Epithelial cell of esophagus (primary cell): ENCODE data around the gene CNGB1.

Experiments used
- DNase-seq: peaks from one replicate; pipeline ENCODE4 v3.0.0; 2010; ENCODE audit warnings: low read depth
- H3K4me3 ChIP-seq: 2 replicates; pipeline ENCODE4 v1.5.1; 2011; ENCODE audit warnings: mild to moderate bottlenecking, low read length, control low read depth
- TF ChIP-seq, protein P1 (sequence below): IDR thresholded peaks from 2 replicates; pipeline ENCODE4 v1.5.1; 2011; ENCODE audit warnings: low read depth, mild to moderate bottlenecking, low read length, control low read depth, inconsistent platforms; ENCODE audit not compliant: insufficient read depth; ENCODE audit errors: missing control alignments

Gene CNGB1

GRCh38 chr16:57915811-57916488, 55.0 kb downstream of the CNGB1 start:
- TF ChIP-seq, protein P1, sequence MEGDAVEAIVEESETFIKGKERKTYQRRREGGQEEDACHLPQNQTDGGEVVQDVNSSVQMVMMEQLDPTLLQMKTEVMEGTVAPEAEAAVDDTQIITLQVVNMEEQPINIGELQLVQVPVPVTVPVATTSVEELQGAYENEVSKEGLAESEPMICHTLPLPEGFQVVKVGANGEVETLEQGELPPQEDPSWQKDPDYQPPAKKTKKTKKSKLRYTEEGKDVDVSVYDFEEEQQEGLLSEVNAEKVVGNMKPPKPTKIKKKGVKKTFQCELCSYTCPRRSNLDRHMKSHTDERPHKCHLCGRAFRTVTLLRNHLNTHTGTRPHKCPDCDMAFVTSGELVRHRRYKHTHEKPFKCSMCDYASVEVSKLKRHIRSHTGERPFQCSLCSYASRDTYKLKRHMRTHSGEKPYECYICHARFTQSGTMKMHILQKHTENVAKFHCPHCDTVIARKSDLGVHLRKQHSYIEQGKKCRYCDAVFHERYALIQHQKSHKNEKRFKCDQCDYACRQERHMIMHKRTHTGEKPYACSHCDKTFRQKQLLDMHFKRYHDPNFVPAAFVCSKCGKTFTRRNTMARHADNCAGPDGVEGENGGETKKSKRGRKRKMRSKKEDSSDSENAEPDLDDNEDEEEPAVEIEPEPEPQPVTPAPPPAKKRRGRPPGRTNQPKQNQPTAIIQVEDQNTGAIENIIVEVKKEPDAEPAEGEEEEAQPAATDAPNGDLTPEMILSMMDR: no peak
- H3K4me3 ChIP-seq: no peak overlapping the region
- no peak for DNase-seq

GRCh38 chr16:57915267-57915666, 55.7 kb downstream of the CNGB1 start:
- H3K4me3 ChIP-seq: no peak overlapping the region
- DNase-seq: no peak
- TF ChIP-seq, protein P1: no peak

DNA sequence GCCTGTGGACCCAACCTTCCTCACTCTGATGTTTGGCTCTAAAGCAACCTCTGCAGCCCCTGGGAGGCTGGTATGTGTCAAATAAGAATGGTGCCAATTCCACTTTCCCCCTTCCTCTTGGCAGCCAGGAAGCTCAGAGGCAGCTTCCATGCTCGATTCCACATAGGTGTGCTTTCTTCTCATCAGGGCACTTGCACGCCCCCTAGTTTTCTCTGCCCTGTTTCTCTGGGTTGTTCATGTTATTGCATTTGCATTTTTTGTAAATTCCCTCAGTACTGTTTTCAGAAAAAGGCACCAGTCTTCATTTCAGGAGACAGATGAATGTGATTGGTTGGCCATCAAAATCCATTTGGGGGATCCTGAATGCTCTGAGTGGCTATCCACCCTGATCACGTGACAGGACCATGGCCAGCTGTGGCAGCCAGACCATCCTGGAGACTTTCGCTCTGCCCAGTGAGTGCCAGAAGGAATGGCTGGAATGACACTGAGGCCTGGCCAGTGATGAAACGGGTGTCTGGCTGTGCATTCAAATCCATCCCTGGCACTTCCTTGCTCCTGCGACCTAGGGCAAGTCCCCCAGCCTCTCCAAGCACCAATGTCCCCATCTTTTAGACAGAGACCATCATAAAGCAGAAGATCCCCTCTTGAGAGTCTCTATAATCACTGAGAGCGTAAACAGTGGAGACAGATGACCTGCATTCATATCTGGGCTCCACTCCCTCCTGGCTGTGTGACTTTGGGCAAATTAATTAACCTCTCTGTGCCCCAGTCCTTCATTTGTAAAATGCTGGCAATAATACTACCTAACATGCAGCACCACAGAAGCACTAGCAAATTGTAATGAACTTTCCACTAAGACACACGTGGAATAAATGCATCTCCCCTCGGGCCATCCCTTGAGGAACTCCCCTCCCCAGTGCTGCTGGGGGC, 56.4 kb downstream of the CNGB1 start:
- H3K4me3 ChIP-seq: no peak overlapping the region
- TF ChIP-seq, protein P1: no peak
- no peak for DNase-seq

GRCh38 chr16:57912529-57913260, 58.2 kb downstream of the CNGB1 start:
- DNase-seq: no peak
- TF ChIP-seq, protein P1: no peak
- no peak overlapping the region for H3K4me3 ChIP-seq

GRCh38 chr16:57911743-57912142, 59.2 kb downstream of the CNGB1 start:
- no peak overlapping the region for H3K4me3 ChIP-seq
- TF ChIP-seq, protein P1: no peak
- peak; percentile 71 for DNase-seq

GRCh38 chr16:57910696-57911095, 60.2 kb downstream of the CNGB1 start:
- no peak overlapping the region for H3K4me3 ChIP-seq
- DNase-seq: no peak
- TF ChIP-seq, protein P1: no peak
